COLO668 (cell line): Measurements from ENCODE around the gene CLCNKB.
A peak's percentile ranks its signal among the peaks of the same experiment; 100 is the strongest.
"Not testable (repeated sequence)": the region's sequence is repeated elsewhere in the genome, so short reads cannot be mapped to it uniquely, and the experiment has no call there.

ENCODE experiments used
- DNase-seq: peaks from one replicate; lab custom pipeline; 2025; ENCODE audit not compliant: unreplicated experiment; lab: John Stamatoyannopoulos, UW

CLCNKB gene

GRCh38 chr1:16014509-16015482 lies 28.8 kb upstream of the CLCNKB start:
- DNase-seq = no peak

GRCh38 chr1:16015491-16015890 lies 28.1 kb upstream of the CLCNKB start:
- no peak for DNase-seq

- no peak for DNase-seq
Observed at GRCh38 chr1:16015960-16016901, 27.4 kb upstream of the CLCNKB start.

- no peak for DNase-seq
Observed at GRCh38 chr1:16017076-16017460, 26.5 kb upstream of the CLCNKB start.

- peak; percentile 26 for DNase-seq
Observed at GRCh38 chr1:16017461-16018303, 25.9 kb upstream of the CLCNKB start, which contains the start of gene HSPB7. TSS of gene HSPB7 (minus strand) at chr1:16018043. CDS start at chr1:16017963, 80 bp downstream.

GRCh38 chr1:16018308-16018707 lies 25.3 kb upstream of the CLCNKB start:
- no peak for DNase-seq

- no peak for DNase-seq
Observed at GRCh38 chr1:16018749-16019643, 24.6 kb upstream of the CLCNKB start.

- DNase-seq = no peak
Observed at GRCh38 chr1:16019644-16020277, 23.8 kb upstream of the CLCNKB start.

GRCh38 chr1:16020325-16020724 lies 23.3 kb upstream of the CLCNKB start:
- no peak for DNase-seq

- DNase-seq = not testable (repeated sequence)
Observed at GRCh38 chr1:16020878-16021277, 22.7 kb upstream of the CLCNKB start.

- no peak for DNase-seq
Observed at GRCh38 chr1:16021681-16022080, 21.9 kb upstream of the CLCNKB start, which contains the start of gene CLCNKA. TSS of gene CLCNKA (plus strand) at chr1:16022036. CDS start at chr1:16022620, 584 bp downstream.

GRCh38 chr1:16022393-16022792 lies 21.2 kb upstream of the CLCNKB start:
- no peak for DNase-seq

- DNase-seq = no peak
Observed at GRCh38 chr1:16023050-16023653, 20.4 kb upstream of the CLCNKB start.

- not testable (repeated sequence) for DNase-seq
Observed at GRCh38 chr1:16026302-16026701, 17.3 kb upstream of the CLCNKB start.

GRCh38 chr1:16026723-16027484 lies 16.7 kb upstream of the CLCNKB start:
- DNase-seq = no peak

- no peak for DNase-seq
Observed at GRCh38 chr1:16028237-16029002, 15.2 kb upstream of the CLCNKB start.

- not testable (repeated sequence) for DNase-seq
Observed at GRCh38 chr1:16029003-16029268, 14.6 kb upstream of the CLCNKB start.
